Uterus (tissue), 2 donors: Measurements from ENCODE around the gene XRN2.

ENCODE experiments used
- POLR2A ChIP-seq, 2 donors: fragments of 450-650 bp; IDR thresholded peaks; one replicate each; pipeline ENCODE4 v1.6.1; 2016; ENCODE audit warnings: antibody characterized with exemption in 2 of 2, mild to moderate bottlenecking in 1 of 2, moderate library complexity in 1 of 2
- TF ChIP-seq, protein P1 (sequence below), 4 experiments: fragments of 200-600 bp in 2 of 4; fragments of 450-650 bp in 2 of 4; sonication (generic) in 2 of 4; IDR thresholded peaks; one replicate each; pipeline ENCODE4 v1.5.1; 2016 to 2019; ENCODE audit warnings: antibody characterized with exemption in 4 of 4, mild to moderate bottlenecking in 2 of 4, moderate library complexity in 1 of 4

DNA sequence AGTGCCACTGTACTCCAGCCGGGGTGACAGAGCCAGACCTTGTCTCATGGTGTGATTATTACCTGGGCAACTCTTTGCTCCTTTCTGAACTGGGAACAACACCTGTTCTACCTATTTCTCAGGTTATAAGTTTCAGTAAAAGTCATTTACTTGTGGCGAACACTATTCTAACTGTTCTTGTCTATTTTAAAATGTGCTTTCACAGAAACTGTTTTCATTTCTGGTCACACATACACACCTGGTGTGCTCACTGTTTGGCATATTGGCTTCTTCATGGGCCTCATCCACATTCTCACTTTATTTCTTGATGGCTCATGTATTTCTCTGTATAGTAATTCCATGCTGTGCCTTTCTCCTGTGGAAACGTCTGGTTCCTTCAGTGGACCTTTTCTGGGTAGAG, 30.5 kb upstream of the XRN2 start:
- TF ChIP-seq, protein P1, sequence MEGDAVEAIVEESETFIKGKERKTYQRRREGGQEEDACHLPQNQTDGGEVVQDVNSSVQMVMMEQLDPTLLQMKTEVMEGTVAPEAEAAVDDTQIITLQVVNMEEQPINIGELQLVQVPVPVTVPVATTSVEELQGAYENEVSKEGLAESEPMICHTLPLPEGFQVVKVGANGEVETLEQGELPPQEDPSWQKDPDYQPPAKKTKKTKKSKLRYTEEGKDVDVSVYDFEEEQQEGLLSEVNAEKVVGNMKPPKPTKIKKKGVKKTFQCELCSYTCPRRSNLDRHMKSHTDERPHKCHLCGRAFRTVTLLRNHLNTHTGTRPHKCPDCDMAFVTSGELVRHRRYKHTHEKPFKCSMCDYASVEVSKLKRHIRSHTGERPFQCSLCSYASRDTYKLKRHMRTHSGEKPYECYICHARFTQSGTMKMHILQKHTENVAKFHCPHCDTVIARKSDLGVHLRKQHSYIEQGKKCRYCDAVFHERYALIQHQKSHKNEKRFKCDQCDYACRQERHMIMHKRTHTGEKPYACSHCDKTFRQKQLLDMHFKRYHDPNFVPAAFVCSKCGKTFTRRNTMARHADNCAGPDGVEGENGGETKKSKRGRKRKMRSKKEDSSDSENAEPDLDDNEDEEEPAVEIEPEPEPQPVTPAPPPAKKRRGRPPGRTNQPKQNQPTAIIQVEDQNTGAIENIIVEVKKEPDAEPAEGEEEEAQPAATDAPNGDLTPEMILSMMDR (IDR thresholded peaks at IDR 0.05) = no peak
- no peak for TF ChIP-seq POLR2A (IDR thresholded peaks at IDR 0.05)
